Suppressor macrophage treated with lipopolysaccharide for 1 hour (primary cell): Measurements from ENCODE around the gene CXXC5.

Source experiments
- DNase-seq, 3 donors: peaks; one replicate each; pipeline ENCODE4 v3.0.0-alpha.2; 2020 to 2022

Gene CXXC5

GRCh38 chr5:139651853-139652787 is 4.0 kb downstream of the CXXC5 start:
- peak; percentile 84 to 90 (median 90) for DNase-seq

GRCh38 chr5:139652788-139653241 is 4.7 kb downstream of the CXXC5 start:
- DNase-seq: peak; percentile 38 to 51 (median 51)

- no peak for DNase-seq
Measured at GRCh38 chr5:139653616-139654015, 5.5 kb downstream of the CXXC5 start.

GRCh38 chr5:139654464-139654863 is 6.3 kb downstream of the CXXC5 start:
- no peak for DNase-seq

- DNase-seq: no peak
Measured at GRCh38 chr5:139654871-139655491, 6.8 kb downstream of the CXXC5 start.

GRCh38 chr5:139655727-139656271 is 7.7 kb downstream of the CXXC5 start:
- DNase-seq: no peak

GRCh38 chr5:139657363-139658321 is 9.5 kb downstream of the CXXC5 start:
- DNase-seq: peak in 2 of 3 donors; percentile 15 to 24

GRCh38 chr5:139658501-139658927 is 10.4 kb downstream of the CXXC5 start:
- DNase-seq: peak; percentile 70 to 82 (median 71)

GRCh38 chr5:139658928-139659667 is 10.9 kb downstream of the CXXC5 start:
- DNase-seq: peak; percentile 64 to 85 (median 80)

GRCh38 chr5:139659695-139660101 is 11.5 kb downstream of the CXXC5 start:
- peak in 1 of 3 donors; percentile 25 for DNase-seq

- peak in 2 of 3 donors; percentile 22 to 52 for DNase-seq
Measured at GRCh38 chr5:139660105-139660922, 12.2 kb downstream of the CXXC5 start.

GRCh38 chr5:139660923-139661814 is 13.0 kb downstream of the CXXC5 start:
- DNase-seq: peak; percentile 93 to 96 (median 94)

GRCh38 chr5:139662617-139663016 is 14.5 kb downstream of the CXXC5 start:
- DNase-seq: no peak

- DNase-seq: no peak
Measured at GRCh38 chr5:139663207-139664085, 15.3 kb downstream of the CXXC5 start.

GRCh38 chr5:139664086-139664693 is 16.0 kb downstream of the CXXC5 start:
- DNase-seq: peak; percentile 97 to 99 (median 98)

GRCh38 chr5:139664727-139665351 is 16.7 kb downstream of the CXXC5 start:
- no peak for DNase-seq

GRCh38 chr5:139665626-139666025 is 17.5 kb downstream of the CXXC5 start:
- no peak for DNase-seq

GRCh38 chr5:139666551-139666950 is 18.4 kb downstream of the CXXC5 start:
- no peak for DNase-seq
